ENCODE results near the gene SNX13.

DNA sequence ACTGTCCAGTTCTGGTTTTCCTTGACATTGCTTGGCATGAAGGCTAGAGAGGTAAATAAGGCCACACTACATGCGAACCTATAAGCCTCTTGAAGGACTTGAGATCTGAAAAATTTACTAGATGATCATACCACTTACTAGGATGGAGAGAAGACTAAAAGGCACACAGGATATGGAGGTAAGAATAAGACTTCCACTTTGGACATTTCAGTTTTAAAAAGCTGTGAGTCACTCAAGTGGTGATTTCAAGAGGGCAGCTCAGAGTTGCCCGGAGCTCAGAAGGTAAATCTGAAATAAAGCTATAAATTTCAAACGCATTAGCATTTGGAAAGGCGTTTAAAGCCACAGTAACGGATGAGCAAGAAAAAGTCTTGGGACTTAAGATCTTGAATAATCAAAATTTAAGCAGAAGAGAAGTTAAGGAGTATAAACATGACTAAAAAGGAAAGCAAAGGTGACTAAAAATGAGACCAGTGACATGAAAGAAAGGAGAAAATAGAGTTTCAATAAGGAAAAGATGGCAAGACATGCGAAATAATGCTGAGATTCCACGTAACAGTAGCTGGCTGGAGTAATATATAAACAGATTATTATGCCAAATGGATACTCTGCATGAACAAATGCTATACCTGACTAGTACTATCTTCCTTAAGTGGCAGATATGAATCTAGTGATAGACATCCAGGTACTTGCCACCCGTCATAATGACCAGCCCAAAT lies 68.3 kb downstream of the SNX13 start:
- TF ChIP-seq, protein P1, sequence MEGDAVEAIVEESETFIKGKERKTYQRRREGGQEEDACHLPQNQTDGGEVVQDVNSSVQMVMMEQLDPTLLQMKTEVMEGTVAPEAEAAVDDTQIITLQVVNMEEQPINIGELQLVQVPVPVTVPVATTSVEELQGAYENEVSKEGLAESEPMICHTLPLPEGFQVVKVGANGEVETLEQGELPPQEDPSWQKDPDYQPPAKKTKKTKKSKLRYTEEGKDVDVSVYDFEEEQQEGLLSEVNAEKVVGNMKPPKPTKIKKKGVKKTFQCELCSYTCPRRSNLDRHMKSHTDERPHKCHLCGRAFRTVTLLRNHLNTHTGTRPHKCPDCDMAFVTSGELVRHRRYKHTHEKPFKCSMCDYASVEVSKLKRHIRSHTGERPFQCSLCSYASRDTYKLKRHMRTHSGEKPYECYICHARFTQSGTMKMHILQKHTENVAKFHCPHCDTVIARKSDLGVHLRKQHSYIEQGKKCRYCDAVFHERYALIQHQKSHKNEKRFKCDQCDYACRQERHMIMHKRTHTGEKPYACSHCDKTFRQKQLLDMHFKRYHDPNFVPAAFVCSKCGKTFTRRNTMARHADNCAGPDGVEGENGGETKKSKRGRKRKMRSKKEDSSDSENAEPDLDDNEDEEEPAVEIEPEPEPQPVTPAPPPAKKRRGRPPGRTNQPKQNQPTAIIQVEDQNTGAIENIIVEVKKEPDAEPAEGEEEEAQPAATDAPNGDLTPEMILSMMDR (IDR thresholded peaks at IDR 0.05; ENCODE audit: poor library complexity), result no peak
- TF ChIP-seq EZH2 (IDR thresholded peaks at IDR 0.05; ENCODE audit: borderline replicate concordance), result no peak

All from hepatocyte (in vitro differentiated cells).